ENCODE measurements around the gene DDRGK1.
"Not testable (repeated sequence)": the region's sequence is repeated elsewhere in the genome, so short reads cannot be mapped to it uniquely, and the experiment has no call there.

DDRGK1 gene

GRCh38 chr20:3215359-3215917, 11.0 kb upstream of the DDRGK1 start:
- DNase-seq (ENCODE audit: low read depth in 2 of 2) = not testable (repeated sequence)

- DNase-seq (ENCODE audit: low read depth in 2 of 2) = no peak
These were observed 8.7 kb upstream of the DDRGK1 start for GRCh38 chr20:3213226-3213625.

- no peak for DNase-seq (ENCODE audit: low read depth in 2 of 2)
These were observed 5.9 kb upstream of the DDRGK1 start for GRCh38 chr20:3210346-3210745.

GRCh38 chr20:3209946-3210317, 5.5 kb upstream of the DDRGK1 start:
- no peak for DNase-seq (ENCODE audit: low read depth in 2 of 2)

GRCh38 chr20:3209257-3209945, 4.9 kb upstream of the DDRGK1 start, which contains the start of gene ITPA:
ITPA (plus strand) TSS chr20:3209498; CDS start chr20:3209552, 54 bp downstream.
- DNase-seq (ENCODE audit: low read depth in 2 of 2) = peak; percentile 24 to 49

- DNase-seq (ENCODE audit: low read depth in 2 of 2) = no peak
These were observed 4.3 kb upstream of the DDRGK1 start for GRCh38 chr20:3208786-3209256.

- DNase-seq (ENCODE audit: low read depth in 2 of 2) = no peak
These were observed 963 bp downstream of the DDRGK1 start for GRCh38 chr20:3203315-3204123.

- no peak for DNase-seq (ENCODE audit: low read depth in 2 of 2)
These were observed 1.5 kb downstream of the DDRGK1 start for GRCh38 chr20:3202965-3203314.

GRCh38 chr20:3199976-3200755, 4.3 kb downstream of the DDRGK1 start:
- no peak for DNase-seq (ENCODE audit: low read depth in 2 of 2)

- DNase-seq (ENCODE audit: low read depth in 2 of 2) = no peak
These were observed 5.3 kb downstream of the DDRGK1 start for GRCh38 chr20:3199206-3199605.

GRCh38 chr20:3195590-3196237, 8.8 kb downstream of the DDRGK1 start:
- no peak for DNase-seq (ENCODE audit: low read depth in 2 of 2)

- DNase-seq (ENCODE audit: low read depth in 2 of 2) = no peak
These were observed 9.7 kb downstream of the DDRGK1 start for GRCh38 chr20:3194617-3195280.

- no peak for DNase-seq (ENCODE audit: low read depth in 2 of 2)
These were observed 10.5 kb downstream of the DDRGK1 start for GRCh38 chr20:3193806-3194616.

- DNase-seq (ENCODE audit: low read depth in 2 of 2) = no peak
These were observed 12.1 kb downstream of the DDRGK1 start for GRCh38 chr20:3192226-3193015.

GRCh38 chr20:3190681-3191111, 13.8 kb downstream of the DDRGK1 start:
- DNase-seq (ENCODE audit: low read depth in 2 of 2) = no peak

- DNase-seq (ENCODE audit: low read depth in 2 of 2) = no peak
These were observed 14.8 kb downstream of the DDRGK1 start for GRCh38 chr20:3189561-3190131.

- no peak for DNase-seq (ENCODE audit: low read depth in 2 of 2)
These were observed 15.6 kb downstream of the DDRGK1 start for GRCh38 chr20:3188823-3189413.

- DNase-seq (ENCODE audit: low read depth in 2 of 2) = not testable (repeated sequence)
These were observed 16.6 kb downstream of the DDRGK1 start for GRCh38 chr20:3187861-3188260.
